AG10803 (cell line): ENCODE data around the gene COPA.

Experiments used
- DNase-seq: peaks from one replicate; pipeline ENCODE4 v3.0.0; 2010; ENCODE audit warnings: low read depth
- H3K4me3 ChIP-seq: 2 replicates; pipeline ENCODE4 v1.5.1; 2011; ENCODE audit warnings: mild to moderate bottlenecking, low read length, control low read depth
- CTCF ChIP-seq: conservative IDR thresholded peaks from 2 replicates; pipeline ENCODE4 v1.5.1; 2011; ENCODE audit warnings: mild to moderate bottlenecking, low read length, control low read depth, inconsistent platforms

The COPA gene

DNA sequence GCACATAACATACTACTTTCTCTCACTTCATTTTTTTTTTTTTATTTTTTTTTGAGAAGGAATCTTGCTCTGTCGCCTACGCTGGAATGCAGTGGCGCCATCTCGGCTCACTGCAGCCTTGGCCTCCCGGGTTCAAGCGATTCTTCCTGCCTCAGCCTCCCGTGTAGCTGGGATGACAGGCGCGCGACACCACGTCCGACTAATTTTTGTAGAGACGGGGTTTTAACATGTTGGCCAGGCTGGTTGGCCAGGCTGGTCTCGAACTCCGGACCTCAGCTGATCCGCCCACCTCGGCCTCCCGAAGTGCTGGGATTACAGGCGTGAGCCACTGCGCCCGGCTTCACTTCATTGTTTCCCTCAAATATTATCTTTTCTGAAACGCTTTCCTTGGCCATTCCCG is 57.5 kb downstream of the COPA start:
- no peak for TF ChIP-seq CTCF
- DNase-seq, result no peak
- peak overlapping the region; percentile 31; the same call in 1 of the 2 replicates for H3K4me3 ChIP-seq

DNA sequence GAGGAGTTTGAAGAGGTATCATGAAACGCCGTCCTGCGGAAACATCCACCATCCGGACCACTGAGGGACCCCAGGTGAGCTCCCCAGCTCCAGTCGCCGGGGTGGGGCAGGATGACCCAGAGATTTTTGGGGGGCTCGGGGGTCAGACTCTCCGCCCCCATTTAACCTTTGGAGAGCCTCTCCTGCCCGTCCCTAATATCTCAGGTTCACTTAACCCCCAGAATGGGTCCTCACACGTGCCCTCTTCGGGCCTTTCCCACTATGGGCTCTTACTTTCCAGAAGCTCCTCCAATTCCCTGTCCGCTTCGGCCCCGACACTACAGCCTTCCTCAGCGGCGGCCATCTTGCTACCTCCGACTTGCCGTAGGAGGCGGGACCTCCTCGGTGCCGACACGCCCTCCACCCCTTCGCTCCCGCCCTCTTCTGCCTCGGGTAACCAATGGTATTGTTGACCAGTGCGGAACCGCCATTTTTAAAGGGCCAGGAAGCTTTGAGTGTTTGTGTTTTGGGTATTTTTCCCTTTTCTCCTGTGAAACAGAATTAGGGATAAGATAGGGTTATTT is 58.2 kb downstream of the COPA start, which contains the start of gene PEX19:
Gene PEX19 (minus strand): TSS at position 352 of the 563 bp plus-strand sequence. CDS start 9 bp downstream, at position 343.
- no peak for TF ChIP-seq CTCF
- DNase-seq, result peak; percentile 93
- peak within 1 kb of the TSS; percentile 91 for H3K4me3 ChIP-seq

GRCh38 chr1:160284220-160284781 is 58.7 kb downstream of the COPA start:
- H3K4me3 ChIP-seq, result peak overlapping the region; percentile 91
- TF ChIP-seq CTCF, result no peak
- DNase-seq, result peak; percentile 81

GRCh38 chr1:160282807-160283206 is 60.2 kb downstream of the COPA start:
- no peak for DNase-seq
- no peak overlapping the region for H3K4me3 ChIP-seq
- TF ChIP-seq CTCF, result no peak

DNA sequence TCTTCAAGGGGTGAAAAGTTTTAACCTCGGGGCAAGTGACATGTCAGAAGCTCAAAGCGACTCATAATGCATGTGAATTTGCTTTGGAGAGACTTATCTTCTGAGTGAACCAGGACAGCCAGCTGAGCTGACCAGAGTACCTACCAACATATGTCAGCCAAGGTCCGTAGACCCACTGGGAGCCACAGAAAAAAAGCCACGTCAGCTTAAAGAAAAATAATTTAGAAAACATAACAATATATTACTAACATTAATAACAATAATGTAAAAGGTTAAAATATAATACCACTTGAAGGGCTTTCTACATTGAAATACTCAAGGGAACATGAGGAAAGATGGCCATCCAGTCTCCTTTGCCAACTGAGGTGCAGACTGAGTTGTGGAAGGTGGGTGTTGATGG is 65.1 kb downstream of the COPA start:
- TF ChIP-seq CTCF, result no peak
- no peak for DNase-seq
- no peak overlapping the region for H3K4me3 ChIP-seq

- TF ChIP-seq CTCF, result no peak
- no peak overlapping the region for H3K4me3 ChIP-seq
Measured at GRCh38 chr1:160277330-160277729, 65.7 kb downstream of the COPA start.

GRCh38 chr1:160271025-160271424 is 72.0 kb downstream of the COPA start:
- TF ChIP-seq CTCF, result no peak
- DNase-seq, result no peak
- H3K4me3 ChIP-seq, result no peak overlapping the region

More at GRCh38 chr1:160277330-160277729, 65.7 kb downstream of the COPA start:
- DNase-seq, result no peak
